IPS-NIHi7 (cell line): ENCODE results near the gene TFB1M.
"Not testable (repeated sequence)": the region's sequence is repeated elsewhere in the genome, so short reads cannot be mapped to it uniquely, and the experiment has no call there.

ENCODE experiments used
- DNase-seq: peaks from one replicate; pipeline ENCODE4 v3.0.0; 2012; ENCODE audit warnings: mixed read lengths; ENCODE audit errors: extremely low spot score

TFB1M gene

GRCh38 chr6:155241966-155242365 is 72.3 kb downstream of the TFB1M start:
- no peak for DNase-seq

- no peak for DNase-seq
These were observed 73.2 kb downstream of the TFB1M start for GRCh38 chr6:155240905-155241600.

GRCh38 chr6:155237613-155238012 is 76.7 kb downstream of the TFB1M start:
- DNase-seq: no peak

GRCh38 chr6:155235087-155235486 is 79.2 kb downstream of the TFB1M start:
- DNase-seq: no peak

GRCh38 chr6:155234687-155235086 is 79.6 kb downstream of the TFB1M start:
- DNase-seq: no peak

GRCh38 chr6:155234167-155234566 is 80.1 kb downstream of the TFB1M start:
- no peak for DNase-seq

- no peak for DNase-seq
These were observed 81.4 kb downstream of the TFB1M start for GRCh38 chr6:155232848-155233247.

- DNase-seq: not testable (repeated sequence)
These were observed 83.3 kb downstream of the TFB1M start for GRCh38 chr6:155230975-155231374.

- DNase-seq: no peak
These were observed 85.6 kb downstream of the TFB1M start for GRCh38 chr6:155228546-155229166.

GRCh38 chr6:155227046-155227445 is 87.2 kb downstream of the TFB1M start:
- no peak for DNase-seq

- no peak for DNase-seq
These were observed 89.7 kb downstream of the TFB1M start for GRCh38 chr6:155224618-155225017.

GRCh38 chr6:155223646-155224451 is 90.4 kb downstream of the TFB1M start:
- DNase-seq: no peak

- no peak for DNase-seq
These were observed 91.8 kb downstream of the TFB1M start for GRCh38 chr6:155222506-155222905.

GRCh38 chr6:155221086-155221485 is 93.2 kb downstream of the TFB1M start:
- no peak for DNase-seq

GRCh38 chr6:155219858-155220301 is 94.4 kb downstream of the TFB1M start:
- DNase-seq: no peak

GRCh38 chr6:155219299-155219698 is 95.0 kb downstream of the TFB1M start:
- DNase-seq: no peak

GRCh38 chr6:155218711-155219110 is 95.6 kb downstream of the TFB1M start:
- not testable (repeated sequence) for DNase-seq

GRCh38 chr6:155216312-155217046 is 97.8 kb downstream of the TFB1M start:
- peak; percentile 43 for DNase-seq

- no peak for DNase-seq
These were observed 98.4 kb downstream of the TFB1M start for GRCh38 chr6:155215906-155216305.

GRCh38 chr6:155213611-155214372 is 100.5 kb downstream of the TFB1M start:
- DNase-seq: no peak
